ENCODE measurements around the gene PTPRN2. TPM values are rescaled to one million over a fixed set of nuclear protein-coding genes. Genes with fewer than 3 reads are reported as not detected.

The PTPRN2 gene
- total RNA-seq, 4 donors from 2014 or later = 14.9 to 34.3 (median 21.3) TPM

- no peak overlapping the region for H3K27ac ChIP-seq
- TF ChIP-seq CTCF (IDR thresholded peaks at IDR 0.05) (no peak), POLR2A (IDR thresholded peaks at IDR 0.05) (no peak)
- no peaks in the 10 kb centered on the region for H3K9me3 ChIP-seq
- no peak overlapping the region for H3K4me3 ChIP-seq
- no peak for DNase-seq
- no peaks in the 10 kb centered on the region for H3K36me3 ChIP-seq
- no peaks in the 10 kb centered on the region for H3K27me3 ChIP-seq
- no peaks in the 10 kb centered on the region for H3K4me1 ChIP-seq
Observed at GRCh38 chr7:158375034-158375433, 212.6 kb downstream of the PTPRN2 start.

GRCh38 chr7:158374586-158374985, 213.0 kb downstream of the PTPRN2 start:
- H3K4me3 ChIP-seq = no peak overlapping the region
- no peaks in the 10 kb centered on the region for H3K27me3 ChIP-seq
- DNase-seq = peak in 1 of 3 donors; percentile 29
- H3K36me3 ChIP-seq = no peaks in the 10 kb centered on the region
- no peak overlapping the region for H3K27ac ChIP-seq
- no peaks in the 10 kb centered on the region for H3K4me1 ChIP-seq
- TF ChIP-seq CTCF (IDR thresholded peaks at IDR 0.05) (no peak), POLR2A (IDR thresholded peaks at IDR 0.05) (no peak)
- H3K9me3 ChIP-seq = no peaks in the 10 kb centered on the region

- no peak for DNase-seq
- no peak overlapping the region for H3K27ac ChIP-seq
- no peaks in the 10 kb centered on the region for H3K27me3 ChIP-seq
- H3K9me3 ChIP-seq = no peaks in the 10 kb centered on the region
- no peaks in the 10 kb centered on the region for H3K4me1 ChIP-seq
- H3K36me3 ChIP-seq = no peaks in the 10 kb centered on the region
- H3K4me3 ChIP-seq = no peak overlapping the region
- no peak for TF ChIP-seq POLR2A (IDR thresholded peaks at IDR 0.05)
- TF ChIP-seq CTCF (IDR thresholded peaks at IDR 0.05) = no peak
Observed at GRCh38 chr7:158374146-158374545, 213.5 kb downstream of the PTPRN2 start.

GRCh38 chr7:158373476-158374133, 214.0 kb downstream of the PTPRN2 start:
- H3K4me3 ChIP-seq = no peak overlapping the region
- no peaks in the 10 kb centered on the region for H3K4me1 ChIP-seq
- no peaks in the 10 kb centered on the region for H3K9me3 ChIP-seq
- H3K36me3 ChIP-seq = no peaks in the 10 kb centered on the region
- DNase-seq = peak in 1 of 3 donors; percentile 24
- no peak for TF ChIP-seq CTCF (IDR thresholded peaks at IDR 0.05)
- TF ChIP-seq POLR2A (IDR thresholded peaks at IDR 0.05) = no peak
- H3K27me3 ChIP-seq = no peaks in the 10 kb centered on the region
- no peak overlapping the region for H3K27ac ChIP-seq

GRCh38 chr7:158372400-158373342, 215.0 kb downstream of the PTPRN2 start:
- no peak for TF ChIP-seq CTCF (IDR thresholded peaks at IDR 0.05)
- TF ChIP-seq POLR2A (IDR thresholded peaks at IDR 0.05) = no peak
- Histone ChIP-seq H3K27me3 (no peaks in the 10 kb centered on the region), H3K27ac (no peak overlapping the region), H3K4me3 (no peak overlapping the region), H3K9me3 (no peaks in the 10 kb centered on the region), H3K36me3 (no peaks in the 10 kb centered on the region), H3K4me1 (no peaks in the 10 kb centered on the region)
- no peak for DNase-seq
